Midbrain (tissue), 1 donor: ENCODE results near the gene NBEAL2.

Experiments used
- DNase-seq: peaks from one replicate; lab custom pipeline; 2025; lab: John Stamatoyannopoulos, UW

Gene NBEAL2

DNA sequence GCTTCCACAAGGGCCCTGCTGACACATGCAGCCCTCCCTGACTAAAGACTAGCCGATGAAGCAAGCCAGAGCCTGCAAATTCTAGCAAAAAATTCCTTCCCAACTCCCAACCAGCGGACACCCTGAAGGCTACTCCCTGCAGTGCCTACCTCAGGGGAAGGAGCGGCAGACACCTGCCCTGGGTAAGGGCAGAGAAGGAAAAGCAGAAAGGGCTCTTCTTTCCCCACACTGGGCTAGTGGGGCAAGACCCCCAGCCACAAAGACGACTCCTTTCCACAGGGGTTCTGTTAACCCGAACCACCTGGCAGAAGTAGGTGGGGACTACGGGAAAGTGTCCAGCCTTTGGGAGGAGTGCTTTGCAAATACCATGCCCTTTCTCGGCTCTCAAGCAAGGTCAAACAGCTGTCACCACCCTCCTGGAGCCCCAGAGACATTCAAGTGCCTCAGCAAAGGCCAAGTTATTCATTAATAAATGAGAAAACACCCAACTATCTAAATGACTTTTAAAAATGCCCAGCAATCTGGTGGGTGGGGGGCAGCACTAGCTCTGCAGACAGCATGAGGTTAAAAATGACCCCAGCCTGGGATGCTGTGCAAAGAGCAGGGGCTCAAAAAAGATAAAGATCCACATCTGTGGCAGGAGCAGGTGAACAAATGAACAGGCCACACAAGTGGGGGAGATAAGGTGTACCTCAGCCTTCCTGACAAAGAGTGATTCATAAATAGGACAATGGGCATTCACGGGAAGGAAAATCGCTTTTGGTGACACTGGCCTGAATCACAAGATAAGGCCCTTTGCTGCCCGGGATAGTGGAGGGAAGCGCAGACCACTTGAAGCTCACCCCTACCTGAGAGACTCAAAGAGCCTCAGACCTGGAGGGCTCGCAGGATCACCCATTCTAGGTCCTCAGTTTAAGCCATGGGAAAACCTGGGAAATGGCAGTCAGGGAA lies 36.0 kb upstream of the NBEAL2 start:
- DNase-seq, result no peak

- no peak for DNase-seq
Measured at GRCh38 chr3:46944191-46944590, 35.3 kb upstream of the NBEAL2 start.

- no peak for DNase-seq
Measured at GRCh38 chr3:46946416-46946815, 33.0 kb upstream of the NBEAL2 start.

DNA sequence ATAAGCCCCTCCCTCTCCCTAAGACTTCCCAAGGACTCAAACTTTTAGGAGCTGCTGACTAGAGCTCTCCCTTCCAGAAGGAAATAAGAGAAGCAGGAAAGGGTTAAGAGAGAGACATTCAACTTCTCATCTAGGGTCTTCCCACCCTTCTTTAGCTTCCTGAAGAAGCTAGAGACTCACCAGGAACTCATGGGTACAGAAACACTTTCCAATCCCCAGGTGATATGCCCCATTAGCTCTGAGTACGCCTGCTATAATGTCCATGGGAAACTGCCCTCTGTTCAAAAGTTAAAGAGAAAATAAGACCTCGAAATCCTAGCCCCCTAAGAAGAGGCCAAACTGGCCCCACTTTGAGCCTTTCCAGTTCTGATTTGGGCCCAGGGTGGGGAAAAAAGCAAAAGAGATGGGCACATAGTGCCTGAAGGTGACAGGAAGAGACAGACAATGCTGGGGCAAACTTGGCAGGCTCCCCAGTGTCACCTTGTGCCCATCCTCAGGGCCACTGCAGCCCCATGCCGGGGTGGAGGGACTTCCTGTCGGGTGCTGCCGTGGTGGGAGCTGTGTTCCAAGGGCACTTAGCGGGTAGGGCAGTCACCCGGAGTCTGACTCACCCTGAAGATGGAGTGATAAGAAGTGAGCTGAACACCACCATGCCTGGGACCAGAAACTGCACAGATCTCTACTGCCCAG lies 32.5 kb upstream of the NBEAL2 start:
- DNase-seq, result no peak

GRCh38 chr3:46947546-46947901 lies 31.9 kb upstream of the NBEAL2 start:
- no peak for DNase-seq

GRCh38 chr3:46947981-46948791 lies 31.3 kb upstream of the NBEAL2 start:
- no peak for DNase-seq

- DNase-seq, result no peak
Measured at GRCh38 chr3:46948830-46949671, 30.4 kb upstream of the NBEAL2 start.

GRCh38 chr3:46950177-46950576 lies 29.3 kb upstream of the NBEAL2 start:
- no peak for DNase-seq

GRCh38 chr3:46950650-46951241 lies 28.7 kb upstream of the NBEAL2 start:
- no peak for DNase-seq

GRCh38 chr3:46952813-46953212 lies 26.7 kb upstream of the NBEAL2 start:
- no peak for DNase-seq

DNA sequence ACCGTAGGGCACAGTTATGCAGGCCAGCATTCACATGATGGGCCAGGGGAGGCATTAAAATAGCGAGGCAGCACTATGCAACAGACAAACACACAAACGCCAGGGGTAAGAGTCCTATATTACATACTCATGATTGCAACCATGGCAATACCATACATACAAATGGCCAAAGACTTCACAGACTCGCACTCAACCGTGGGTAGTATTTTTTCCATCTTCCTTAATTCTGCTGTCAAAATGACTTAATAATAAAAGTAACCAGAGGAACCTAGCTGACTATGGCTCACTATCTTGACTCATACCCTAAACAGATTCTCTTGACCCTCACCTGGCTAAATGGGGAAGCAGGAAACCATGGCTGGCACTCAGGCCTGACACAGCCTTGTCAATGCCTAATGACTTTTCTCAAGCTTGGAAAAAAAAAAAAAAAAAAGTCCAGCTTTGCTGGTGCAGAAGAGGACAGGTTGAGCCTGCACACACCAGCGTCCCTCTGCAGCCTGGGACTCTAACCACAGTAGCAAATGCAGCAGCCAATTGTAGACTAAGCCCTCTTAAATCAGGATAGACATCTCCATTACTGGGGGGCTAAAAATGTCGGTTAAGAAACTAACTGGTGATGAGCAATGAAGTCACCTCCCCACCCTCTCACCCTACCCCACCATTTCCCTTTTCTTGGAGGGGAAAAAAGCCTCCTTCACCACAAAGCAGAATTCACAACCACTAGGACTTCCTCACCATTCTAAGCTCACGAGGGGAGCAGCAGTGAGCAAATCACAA lies 26.0 kb upstream of the NBEAL2 start:
- no peak for DNase-seq

- DNase-seq, result no peak
Measured at GRCh38 chr3:46954178-46954577, 25.3 kb upstream of the NBEAL2 start.

DNA sequence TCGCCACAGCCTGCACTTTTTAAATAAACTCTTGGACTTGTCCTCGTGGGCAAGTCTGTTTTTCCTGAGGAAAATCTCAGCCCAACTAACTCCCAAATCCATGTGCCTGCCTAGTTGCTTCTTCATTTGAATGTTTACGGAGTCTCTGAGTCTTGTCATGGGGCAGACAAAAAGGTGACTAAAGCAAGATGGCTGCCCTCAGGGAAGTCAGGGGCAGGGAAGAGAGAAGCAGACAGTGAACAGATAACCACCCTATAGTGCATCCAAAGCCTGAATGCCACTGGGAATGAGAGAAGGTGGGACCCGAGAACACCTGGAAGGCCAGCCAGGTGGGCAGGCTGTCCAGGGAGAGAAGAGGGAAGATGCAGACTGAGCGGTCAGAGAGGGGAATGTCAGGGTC lies 24.3 kb upstream of the NBEAL2 start:
- DNase-seq, result no peak

- no peak for DNase-seq
Measured at GRCh38 chr3:46955801-46956259, 23.6 kb upstream of the NBEAL2 start.

GRCh38 chr3:46957092-46957820 lies 22.2 kb upstream of the NBEAL2 start:
- DNase-seq, result no peak

DNA sequence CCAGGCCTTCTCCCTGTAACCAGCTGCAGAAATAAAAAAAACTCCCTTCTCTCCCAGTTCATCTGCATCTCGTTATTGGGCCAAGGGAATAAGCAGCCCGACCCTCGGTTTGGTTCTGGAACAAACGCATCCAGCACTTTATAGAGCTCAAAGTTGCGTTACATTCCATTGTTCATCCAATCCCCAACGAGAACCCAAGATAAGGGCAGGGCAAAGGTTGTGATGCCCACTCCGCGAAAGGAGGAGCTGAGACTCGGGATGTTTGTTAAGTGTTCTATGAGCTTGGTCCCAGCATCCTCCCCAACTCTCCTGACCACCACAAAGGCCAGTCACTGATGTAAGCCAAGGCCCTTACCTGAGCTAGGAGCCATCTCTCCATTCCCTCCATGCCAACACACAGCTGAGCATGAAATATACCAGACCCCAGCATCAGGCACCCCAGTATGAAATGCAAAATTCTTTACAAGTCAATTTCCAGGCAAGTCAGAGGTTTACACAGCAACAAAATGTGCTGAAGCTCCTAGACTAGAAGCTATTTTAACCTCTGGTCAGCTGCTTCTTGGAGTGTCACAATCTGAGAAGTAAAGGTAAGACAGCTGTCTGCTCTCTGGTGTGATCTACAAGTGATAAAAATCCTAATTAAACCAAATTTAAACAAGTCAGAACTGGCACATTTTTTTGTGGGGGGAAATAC lies 20.9 kb upstream of the NBEAL2 start:
- DNase-seq, result no peak

DNA sequence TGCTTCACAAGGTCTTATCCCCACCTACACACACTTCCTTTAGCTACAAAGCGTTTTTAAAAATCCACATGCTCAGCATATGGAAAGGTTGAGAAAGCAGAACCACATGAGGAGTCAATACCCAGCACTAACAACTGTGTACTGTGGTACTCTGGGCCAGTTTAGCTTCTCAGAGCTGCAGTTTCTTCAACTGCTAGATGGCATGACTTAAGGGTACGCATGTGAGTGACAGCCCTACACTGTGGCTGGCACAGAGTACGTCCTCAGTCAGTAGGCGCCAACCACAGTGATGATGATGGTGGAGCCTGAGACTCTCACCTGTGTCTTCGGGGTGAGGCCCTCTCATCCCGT lies 20.3 kb upstream of the NBEAL2 start:
- DNase-seq, result no peak

- DNase-seq, result no peak
Measured at GRCh38 chr3:46960081-46960701, 19.3 kb upstream of the NBEAL2 start.

- DNase-seq, result no peak
Measured at GRCh38 chr3:46960835-46961234, 18.6 kb upstream of the NBEAL2 start.
